GM18499 (cell line): ENCODE measurements around the gene GOSR1.
"Not testable (repeated sequence)": the region's sequence is repeated elsewhere in the genome, so short reads cannot be mapped to it uniquely, and the experiment has no call there.

Experiments
- ATAC-seq: cut with Tn5 transposase; IDR thresholded peaks from one replicate; pipeline ENCODE4 v1.9.1; 2021; ENCODE audit warnings: moderate number of reproducible peaks; ENCODE audit not compliant: insufficient read depth, unreplicated experiment

GOSR1 gene

DNA sequence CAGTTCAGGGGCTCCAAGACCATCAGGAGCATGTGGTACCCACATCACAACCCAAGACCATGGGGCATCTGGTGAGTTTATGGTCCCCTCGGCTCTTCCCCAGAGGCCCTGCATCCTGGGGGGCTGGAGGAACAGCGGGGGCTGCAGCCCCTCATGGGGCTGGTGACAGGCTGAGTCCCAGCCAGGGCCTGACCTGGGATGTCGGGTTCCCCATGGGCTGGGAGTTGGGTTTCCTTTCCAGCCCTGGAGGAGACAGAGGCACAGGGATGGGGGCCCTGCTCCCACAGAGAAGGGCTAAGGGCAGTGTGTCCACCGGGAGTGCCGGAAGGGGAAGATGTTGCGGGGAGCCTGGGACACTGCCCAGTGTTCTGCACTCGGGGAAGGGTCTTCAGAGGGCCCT lies 82.4 kb downstream of the GOSR1 start:
- no peak for ATAC-seq

DNA sequence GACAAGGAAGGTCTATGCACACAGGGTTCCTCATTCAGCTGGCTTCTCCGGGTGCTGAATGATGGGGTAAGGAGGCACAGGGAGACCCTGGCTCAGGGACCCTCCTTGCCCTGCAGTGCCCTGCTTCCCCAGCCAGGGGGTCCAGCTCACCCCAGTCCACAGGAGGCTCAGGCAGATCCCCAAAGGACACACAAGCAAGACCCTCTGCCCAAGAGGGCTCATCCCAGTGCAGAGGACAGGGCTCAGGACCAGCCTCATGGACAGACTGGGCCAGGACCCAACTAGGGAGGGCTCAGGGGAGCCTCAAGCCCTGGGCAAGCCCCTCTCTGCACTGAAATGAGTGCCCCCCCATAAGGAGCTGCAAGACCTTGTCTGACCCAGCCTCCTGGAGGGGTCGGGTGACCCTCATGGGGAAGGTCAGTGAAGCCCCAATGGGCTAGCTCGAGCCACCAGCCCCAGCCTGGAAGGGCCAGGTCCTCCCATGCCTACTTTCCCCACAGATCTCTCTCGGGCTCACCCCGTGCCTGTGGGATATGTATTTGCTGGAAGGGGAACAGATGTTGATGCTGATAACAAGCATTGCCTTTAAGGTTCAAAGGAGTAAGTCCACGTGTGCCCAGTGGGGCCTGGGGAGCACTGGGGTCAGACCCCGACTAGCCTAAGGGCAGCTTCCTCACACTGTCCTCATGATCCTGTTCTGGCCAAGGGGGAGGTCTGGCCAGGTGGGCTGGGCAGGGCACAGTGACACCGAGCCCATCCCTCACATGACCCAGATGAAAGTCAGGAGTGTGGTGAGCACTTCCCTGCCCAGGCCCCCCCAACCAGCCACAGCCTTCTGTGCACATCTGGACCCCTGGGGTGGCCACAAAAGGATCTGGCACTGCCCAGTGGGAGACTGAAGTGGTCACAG lies 83.2 kb downstream of the GOSR1 start:
- not testable (repeated sequence) for ATAC-seq

DNA sequence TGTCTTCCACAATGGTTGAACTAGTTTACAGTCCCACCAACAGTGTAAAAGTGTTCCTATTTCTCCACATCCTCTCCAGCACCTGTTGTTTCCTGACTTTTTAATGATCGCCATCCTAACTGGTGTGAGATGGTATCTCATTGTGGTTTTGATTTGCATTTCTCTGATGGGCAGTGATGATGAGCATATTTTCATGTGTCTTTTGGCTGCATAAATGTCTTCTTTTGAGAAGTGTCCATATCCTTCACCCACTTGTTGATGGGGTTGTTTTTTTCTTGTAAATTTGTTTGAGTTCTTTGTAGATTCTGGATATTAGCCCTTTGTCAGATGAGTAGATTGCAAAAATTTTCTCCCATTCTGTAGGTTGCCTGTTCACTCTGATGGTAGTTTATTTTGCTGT lies 84.6 kb downstream of the GOSR1 start:
- ATAC-seq, result not testable (repeated sequence)

DNA sequence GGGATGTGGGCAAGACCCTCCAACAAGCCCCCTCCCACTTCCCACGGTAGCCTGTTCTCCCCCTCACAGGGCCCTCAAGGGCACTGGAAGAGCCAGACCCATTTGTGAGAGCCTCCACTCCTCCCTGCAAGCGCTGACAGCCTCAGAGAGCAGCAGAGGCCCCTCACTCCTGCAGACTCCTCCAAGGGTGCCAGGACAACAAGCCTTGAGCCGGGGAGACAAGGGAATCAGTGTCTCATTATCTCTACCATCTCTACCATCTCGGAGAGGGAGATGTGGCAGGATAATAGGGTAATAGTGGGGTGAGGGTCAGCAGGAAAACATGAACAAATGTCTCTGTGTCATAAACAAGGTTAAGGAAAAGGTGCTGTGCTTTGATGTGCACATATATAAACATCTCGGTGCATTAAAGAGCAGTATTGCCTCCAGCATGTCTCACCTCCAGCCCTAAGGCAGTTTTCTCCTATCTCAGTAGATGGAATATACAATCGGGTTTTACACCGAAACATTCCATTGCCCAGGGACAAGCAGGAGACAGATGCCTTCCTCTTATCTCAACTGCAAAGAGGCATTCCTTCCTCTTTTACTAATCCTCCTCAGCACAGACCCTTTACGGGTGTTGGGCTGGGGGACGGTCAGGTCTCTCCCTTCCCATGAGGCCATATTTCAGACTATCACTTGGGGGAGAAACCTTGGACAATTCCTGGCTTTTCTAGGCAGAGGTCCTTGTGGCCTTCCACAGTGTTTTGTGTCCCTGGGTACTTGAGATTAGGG lies 86.1 kb downstream of the GOSR1 start:
- not testable (repeated sequence) for ATAC-seq

DNA sequence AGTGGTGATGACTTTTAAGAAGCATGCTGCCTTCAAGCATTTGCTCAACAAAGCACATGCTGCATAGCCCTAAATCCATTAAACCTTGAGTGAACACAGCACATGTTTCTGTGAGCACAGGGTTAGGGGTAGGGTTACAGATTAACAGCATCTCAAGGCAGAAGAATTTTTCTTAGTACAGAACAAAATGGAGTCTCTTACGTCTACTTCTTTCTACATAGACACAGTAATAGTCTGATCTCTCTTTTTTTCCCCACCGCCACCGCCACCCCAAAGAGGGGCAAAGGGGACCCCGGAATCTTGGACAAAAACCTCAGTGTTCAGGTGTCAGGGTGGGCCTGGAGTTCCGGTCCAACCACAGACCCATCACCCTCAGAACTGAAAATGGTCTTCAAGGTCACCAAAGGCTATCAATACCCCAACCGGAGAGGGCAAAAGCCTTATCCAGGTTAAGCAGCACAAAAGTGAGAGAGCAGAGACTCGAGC lies 86.7 kb downstream of the GOSR1 start:
- not testable (repeated sequence) for ATAC-seq

DNA sequence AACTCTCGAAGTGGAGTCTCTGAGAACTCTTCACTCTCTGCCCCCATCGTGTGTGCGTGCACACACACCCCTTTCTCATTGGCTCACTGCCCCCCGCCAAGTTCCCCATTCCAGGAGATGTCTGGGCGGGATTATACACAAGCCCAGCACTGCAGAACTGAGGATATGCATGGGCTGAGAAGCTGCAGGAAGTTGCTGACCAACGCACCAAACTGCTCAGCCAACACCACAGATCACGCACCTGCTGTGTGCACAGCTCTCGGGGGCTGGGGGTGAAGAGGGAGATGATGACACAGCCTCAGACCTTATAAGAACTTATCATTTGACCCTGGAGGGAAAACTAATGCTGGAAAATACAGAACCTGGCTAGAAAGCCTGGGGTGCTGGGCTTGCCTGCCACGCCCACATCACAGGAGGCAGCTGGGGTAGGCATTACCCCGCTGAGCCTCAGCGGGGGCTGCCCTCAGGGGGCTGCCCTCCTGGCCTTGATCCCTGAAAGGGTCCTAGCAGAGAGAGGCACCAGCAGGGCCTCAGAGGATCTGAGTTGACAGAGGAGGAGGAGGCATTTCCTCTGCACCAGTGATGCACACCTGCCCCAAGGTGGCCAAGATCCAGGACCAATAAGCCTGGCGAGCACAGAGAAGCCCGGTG lies 87.3 kb downstream of the GOSR1 start:
- ATAC-seq, result not testable (repeated sequence)

DNA sequence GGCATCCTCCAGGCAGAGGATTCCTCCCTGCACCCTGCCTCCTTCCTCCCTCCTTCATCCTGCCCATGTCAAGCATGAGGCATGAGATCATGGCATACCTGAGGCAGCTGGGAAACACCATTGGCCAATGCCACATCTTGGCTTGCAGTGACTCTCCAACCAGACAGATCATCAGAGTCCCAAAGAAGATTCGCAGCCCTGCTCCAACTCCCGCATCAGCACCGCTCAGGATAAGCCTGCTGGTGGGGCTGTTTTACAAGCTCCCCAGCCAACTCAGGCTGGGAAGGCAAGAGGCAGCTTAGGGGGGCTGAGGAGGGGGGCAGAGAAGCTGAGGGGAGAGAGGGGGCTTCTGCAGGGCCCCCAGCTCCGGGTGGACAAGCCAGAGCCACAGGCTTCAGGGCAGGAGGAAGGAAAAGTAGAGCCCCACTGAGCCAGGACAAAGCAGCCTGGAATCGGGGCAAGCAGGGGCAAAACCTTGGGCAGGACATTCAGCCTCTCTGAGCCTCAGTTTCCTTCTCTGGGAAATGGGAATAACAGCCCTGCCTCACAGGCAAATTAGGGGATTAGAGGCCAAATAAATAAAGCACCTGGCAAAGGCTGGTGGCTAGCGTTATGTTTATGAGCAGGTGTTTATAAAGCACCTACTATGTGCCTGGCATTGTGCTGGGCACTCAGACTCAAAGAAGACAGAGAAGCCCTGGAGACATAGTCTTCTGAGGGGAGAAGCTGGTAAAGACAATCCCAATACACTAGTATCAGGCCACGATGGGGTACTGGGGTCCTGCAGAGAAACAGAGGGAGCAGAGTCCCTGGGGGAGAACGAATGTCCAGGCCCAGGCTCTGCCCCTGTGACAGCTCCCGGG lies 88.1 kb downstream of the GOSR1 start:
- no peak for ATAC-seq

DNA sequence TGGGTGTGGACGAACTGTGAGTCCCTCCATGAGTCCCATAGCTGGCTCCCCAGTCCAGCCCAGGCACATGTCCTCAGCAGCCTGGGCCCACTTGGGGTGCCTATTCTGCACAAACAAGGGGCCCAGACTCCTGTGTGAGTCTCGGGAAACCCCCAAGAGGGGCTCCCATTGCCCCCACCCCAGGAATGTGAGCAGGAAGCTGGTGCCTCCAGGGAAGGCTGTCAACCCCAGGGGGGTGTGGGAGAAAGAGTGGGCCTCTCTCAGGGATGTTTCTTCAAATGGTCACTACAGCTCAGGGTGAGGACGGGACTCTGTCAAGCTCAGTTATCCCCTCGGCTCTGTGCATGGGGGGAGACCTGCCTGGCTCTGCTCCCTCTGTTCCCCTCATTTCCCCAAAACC lies 88.9 kb downstream of the GOSR1 start:
- ATAC-seq, result not testable (repeated sequence)

DNA sequence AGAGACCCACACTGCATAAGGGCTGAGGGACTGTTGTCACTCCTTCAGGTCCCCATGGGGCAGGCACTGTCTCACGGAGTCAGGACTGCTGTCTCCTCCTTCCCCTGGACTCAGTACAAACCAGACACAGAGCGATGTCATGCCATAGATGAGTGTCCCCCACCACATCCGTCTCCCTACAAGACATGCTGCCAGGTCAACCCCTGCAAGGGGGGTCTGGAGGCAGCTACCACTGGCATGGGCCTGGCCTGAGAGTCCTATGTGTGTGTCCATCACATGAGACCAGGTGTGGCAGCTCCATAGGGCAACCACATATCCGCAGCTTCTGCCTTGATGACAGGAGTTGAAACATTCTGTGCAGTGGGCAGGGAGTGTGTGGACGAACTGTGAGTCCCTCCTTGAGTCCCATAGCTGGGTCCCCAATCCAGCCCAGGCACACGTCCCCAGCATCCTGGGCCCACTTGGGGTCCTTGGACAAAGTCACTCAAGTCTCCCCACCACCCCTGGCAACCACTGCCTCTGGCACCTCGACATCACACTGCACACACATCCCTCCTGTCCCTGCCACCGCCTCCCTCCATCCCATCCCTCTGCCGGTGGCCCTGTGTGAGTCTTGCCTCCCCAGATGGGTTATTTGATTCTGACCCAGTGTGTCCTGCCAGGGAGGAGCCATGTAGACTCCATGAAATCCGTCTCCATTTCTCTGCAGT lies 89.5 kb downstream of the GOSR1 start:
- not testable (repeated sequence) for ATAC-seq

DNA sequence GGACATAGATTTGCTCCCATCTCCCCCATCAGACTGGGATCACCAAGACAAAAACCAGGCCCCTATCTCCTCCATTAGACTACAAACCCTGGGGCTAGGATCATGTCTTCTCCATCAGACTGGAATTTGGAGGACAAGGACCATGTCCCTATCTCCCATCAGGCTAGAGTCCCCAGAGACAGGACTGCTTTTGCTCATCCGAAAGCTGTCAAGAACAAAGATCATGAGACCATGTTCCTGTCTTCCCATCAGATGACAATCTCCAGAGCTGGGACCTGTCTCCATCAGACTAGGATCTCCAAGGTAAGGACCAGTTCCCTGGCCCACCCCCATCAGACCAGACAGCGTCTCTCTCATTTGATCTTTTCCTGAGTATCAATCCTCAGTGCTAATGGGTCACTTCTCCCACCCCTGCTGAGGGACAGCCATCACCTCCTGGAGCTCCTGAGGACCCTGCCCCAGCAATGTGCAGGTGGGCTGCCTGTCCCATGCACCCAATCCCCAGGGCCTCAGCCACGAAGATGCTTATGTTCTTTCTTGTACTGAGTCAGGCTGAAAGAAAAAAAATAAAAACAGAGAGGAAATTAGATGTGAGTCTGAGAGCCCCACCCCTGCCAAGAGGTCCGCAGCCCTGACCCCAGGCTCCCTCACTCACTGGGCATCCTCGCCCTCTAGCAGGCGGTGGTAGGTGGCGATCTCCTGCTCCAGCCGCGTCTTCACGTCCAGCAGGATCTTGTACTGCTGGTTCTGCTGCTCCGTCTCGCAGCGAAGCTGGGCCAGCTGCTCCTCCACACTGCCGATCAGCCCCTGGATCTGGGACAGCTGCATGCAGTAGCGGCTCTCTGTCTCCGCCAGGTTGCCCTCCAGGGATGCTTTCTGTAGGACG lies 90.3 kb downstream of the GOSR1 start:
- no peak for ATAC-seq

DNA sequence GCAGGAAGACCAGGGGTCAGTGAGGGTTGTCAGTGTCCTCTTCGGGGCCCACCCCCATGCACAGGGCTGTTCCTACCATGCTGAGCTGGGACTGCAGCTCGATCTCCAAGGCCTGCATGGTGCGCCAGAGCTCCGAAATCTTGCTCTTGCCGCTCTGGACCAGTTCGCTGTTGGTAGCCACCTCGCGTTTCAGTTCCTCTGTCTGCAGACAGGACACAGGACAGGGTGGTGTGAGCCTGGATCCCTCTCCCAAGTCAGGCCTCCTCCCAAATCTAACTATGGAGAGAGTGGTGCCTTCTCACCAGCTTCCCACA lies 90.9 kb downstream of the GOSR1 start:
- ATAC-seq, result no peak

DNA sequence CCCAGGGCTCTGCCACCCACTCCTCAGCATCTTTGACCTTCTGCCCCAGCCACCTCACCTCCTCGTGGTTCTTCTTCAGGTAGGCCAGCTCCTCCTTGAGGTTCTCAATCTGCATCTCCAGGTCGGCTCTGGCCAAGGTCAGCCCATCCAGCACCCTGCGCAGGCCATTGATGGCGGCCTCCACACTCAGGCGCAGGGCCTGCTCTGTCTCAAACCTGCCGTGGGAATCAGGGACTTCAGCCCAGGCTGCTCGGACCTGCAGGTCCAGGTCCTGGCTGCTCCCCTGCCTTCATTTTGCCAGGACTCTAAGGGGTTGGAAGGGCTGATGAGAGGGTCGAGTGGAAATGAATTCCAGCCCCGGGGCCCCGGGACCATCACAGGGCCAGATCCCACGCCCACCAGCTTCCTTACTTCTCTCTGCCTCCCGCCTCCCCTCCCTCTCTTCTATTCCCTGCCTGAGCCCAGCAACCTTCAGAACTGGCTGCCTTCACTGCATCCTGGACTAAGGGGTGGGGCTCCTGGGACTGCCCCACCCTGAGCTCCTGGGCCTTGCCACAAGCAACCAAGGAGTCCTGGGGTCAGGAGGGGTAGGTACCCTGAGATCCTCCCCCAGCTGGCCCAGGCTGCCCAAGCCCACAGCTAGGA lies 92.4 kb downstream of the GOSR1 start:
- not testable (repeated sequence) for ATAC-seq

DNA sequence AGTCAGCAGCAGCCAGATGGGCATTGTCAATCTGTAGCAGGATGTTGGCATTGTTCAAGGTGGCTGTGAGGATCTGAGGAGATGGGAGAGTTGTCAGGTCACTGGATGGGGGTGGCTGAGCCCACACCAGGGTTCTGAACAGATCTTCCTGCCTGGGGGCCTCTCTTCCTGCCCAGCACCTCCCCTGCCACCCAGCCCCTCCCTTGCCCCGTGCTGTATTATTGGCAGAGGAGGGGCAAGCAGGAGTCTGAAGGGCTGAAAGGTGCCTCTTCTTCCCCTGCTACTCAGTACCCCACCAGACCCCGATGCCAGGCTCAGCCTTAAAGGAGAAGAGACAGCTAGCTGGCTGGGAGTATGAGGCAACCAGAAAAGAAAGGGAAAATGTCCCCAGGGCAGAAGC lies 93.0 kb downstream of the GOSR1 start:
- ATAC-seq, result no peak

DNA sequence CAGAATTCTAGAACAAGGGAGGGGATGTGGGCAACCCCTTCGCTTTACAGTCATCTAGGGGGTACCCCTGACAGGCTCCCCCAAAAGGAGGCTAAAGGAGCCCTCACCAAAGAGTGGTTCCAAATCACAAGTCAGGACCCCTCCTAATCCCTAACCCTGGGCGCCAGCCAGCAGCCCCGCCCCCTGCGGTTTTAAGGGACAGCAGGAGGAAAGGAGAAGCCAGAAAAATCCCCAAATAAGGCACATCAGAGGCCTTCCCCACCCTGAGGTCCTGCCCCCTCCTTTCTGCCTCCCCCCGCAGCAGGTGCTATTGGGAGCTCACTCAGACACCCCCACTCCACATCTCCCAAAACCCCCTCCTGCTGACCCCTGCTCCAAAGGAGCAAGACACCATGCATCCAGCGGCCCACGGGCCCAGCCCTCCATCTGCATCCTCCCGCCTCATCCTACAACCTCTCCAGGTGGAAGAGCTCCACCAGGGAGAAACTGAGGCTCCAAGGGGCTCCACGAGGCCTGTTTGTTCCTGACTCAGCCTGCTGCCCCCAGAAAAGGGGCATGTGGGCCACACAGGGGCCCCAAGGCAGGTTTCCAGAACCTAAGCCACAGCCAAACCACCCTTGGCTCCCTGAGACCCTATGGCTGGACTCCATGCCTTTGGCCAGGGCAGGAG lies 93.5 kb downstream of the GOSR1 start:
- ATAC-seq, result no peak

DNA sequence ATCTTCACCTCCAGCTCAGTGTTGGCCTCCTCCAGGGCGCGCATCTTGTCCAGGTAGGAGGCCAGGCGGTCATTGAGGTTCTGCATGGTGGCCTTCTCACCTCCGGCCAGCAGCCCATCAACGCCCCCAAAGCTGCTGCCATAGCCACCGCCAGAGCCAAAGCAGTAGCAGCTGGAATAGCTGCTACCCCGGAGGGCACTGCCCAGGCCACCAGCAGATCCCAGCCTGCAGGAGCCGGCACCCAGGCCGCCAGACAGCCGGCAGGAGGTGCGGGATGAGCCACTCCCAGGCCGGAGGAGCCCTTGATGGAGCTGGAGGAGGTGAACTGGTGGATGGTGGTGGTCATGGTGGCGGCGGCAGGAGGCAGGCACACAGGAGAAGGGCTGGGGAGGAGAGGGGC lies 94.2 kb downstream of the GOSR1 start:
- ATAC-seq, result not testable (repeated sequence)

DNA sequence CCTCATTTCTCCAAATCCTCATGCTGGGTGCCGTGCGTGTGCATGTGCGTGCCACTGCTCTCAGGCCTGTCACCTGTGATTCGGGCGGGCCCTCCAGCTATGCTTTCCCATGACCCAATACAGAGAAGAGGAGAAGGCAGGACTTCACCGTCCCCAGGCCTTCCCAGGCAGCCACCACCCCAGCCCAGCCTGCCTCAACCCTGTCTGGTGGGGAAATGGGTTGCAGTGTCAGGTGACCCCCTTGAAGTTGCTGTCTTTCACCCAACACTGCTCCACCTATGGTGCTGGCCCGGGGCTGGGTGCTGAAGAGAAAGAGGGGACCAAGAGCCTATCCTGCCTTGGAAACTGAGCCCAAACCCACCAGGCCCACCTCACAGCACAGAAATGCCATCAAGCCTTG lies 94.7 kb downstream of the GOSR1 start:
- ATAC-seq, result no peak
